ENCODE measurements around the gene KANSL1L. TPM values are rescaled to one million over a fixed set of nuclear protein-coding genes. Genes with fewer than 3 reads are reported as not detected.

KANSL1L gene
- total RNA-seq, 1 experiment from 2014 or later: 19.2 TPM

GRCh38 chr2:209993968-209994367 is 177.2 kb downstream of the KANSL1L start:
- no peak for DNase-seq (ENCODE audit: low read depth)

- no peak for DNase-seq (ENCODE audit: low read depth)
Observed at GRCh38 chr2:209990838-209991237, 180.4 kb downstream of the KANSL1L start.

GRCh38 chr2:209988010-209988409 is 183.2 kb downstream of the KANSL1L start:
- no peak for DNase-seq (ENCODE audit: low read depth)

GRCh38 chr2:209986415-209986814 is 184.8 kb downstream of the KANSL1L start:
- DNase-seq (ENCODE audit: low read depth): peak; percentile 10

DNA sequence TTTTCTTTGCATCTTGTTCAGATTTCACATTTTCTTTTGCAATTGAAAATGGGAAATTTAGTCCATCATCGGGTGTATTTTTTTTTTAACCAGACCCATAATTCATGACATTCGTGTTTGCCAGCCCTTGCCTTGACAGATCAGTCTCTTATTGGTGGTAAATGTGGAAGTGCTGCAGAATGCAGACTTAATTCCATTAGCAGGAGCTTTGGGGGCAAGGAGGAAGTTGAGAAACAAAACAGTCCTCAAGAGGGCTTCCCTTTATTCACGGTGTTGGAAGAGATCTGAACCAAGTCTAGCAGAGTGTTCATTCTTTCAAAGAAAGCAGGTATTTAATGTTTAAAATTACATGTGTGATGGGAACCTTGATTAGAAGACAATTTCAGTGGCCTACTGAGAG is 185.3 kb downstream of the KANSL1L start:
- no peak for DNase-seq (ENCODE audit: low read depth)

- no peak for DNase-seq (ENCODE audit: low read depth)
Observed at GRCh38 chr2:209984291-209984690, 186.9 kb downstream of the KANSL1L start.

DNA sequence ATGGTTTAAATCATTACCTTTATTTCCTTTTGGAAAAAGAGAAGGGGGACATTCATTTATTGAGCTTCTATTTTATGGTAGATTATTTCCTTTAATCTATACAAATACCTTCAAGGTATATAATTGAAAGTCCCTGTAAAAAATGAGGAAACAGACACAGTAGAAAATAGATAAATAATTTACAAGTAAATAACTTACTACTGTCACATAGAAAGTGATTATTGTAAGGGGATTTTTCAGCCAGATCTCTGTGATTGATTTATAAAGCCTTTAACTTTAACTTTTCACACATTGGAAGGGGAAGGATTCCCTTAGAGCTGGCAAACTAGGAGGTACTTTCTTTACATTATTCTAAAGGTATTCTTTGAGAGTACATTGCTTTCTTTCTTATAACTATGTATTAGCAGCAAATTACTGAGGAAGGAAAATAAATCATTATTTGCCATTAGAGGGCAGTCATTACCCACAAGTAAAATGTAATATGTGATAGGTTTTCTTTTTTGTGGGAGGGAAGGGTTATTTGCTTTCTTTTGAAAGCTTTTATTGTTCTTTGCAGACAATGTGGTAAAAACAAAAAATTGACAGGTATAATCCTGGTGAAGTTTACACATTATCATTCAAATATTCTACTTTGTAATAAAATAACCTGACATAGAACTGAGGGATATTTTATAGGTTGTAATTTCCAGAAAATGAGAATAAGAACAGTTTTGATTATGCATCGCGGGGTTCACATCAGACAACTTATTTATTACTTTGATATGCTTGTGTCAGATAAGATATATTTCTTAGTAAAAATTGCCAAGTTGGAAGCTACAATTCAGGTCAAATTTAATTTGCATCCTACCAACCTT is 193.6 kb downstream of the KANSL1L start:
- DNase-seq (ENCODE audit: low read depth): peak; percentile 41

DNA sequence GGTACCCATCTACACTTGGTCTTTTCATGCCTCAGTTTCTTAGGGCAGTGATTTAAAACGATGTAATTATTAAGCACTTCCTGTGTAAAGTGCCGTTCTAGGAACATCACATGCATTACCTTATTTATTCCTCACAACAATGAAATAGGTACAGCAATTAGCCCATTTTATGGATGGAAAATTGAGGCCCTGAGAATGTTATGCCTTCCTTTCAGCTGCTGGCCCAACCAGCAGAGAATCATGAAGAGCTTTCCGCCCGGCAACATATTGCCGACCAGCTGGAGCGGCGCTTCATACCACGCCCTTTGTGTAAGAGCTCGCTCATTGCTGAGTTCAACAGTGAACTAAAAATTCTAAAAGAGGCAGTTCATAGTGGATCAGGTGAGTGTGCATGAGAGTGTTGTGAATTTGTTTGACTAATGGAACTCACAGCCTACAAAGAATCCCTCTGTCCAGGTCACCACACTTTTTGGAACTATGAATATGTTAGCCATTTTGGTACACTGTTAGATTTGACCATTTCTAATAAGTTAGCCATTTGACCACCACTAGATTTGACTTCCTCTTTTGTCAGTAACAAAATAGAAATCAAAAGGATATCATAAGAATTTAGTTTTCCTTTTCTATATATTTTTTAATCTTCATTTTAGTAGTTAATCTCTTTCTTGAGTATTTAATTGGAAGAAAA is 194.4 kb downstream of the KANSL1L start:
- no peak for DNase-seq (ENCODE audit: low read depth)

GRCh38 chr2:209974576-209974975 is 196.6 kb downstream of the KANSL1L start:
- peak; percentile 48 for DNase-seq (ENCODE audit: low read depth)

- DNase-seq (ENCODE audit: low read depth): no peak
Observed at GRCh38 chr2:209973328-209973727, 197.9 kb downstream of the KANSL1L start.

Other genes starting within 250 kb of the KANSL1L start
- 120 and 149 TPM in 2 replicates for gene RPE, start 168.8 kb downstream of the KANSL1L start, total RNA-seq (2014; rRNA removed; shearing (Covaris generic))
- not detected in 2 replicates for gene ACADL, start 54.0 kb upstream of the KANSL1L start, total RNA-seq (2014; rRNA removed; shearing (Covaris generic))
- gene MYL1, start 143.8 kb upstream of the KANSL1L start, total RNA-seq (2014; rRNA removed; shearing (Covaris generic)): not detected in 2 replicates

Data from RPMI7951 (cell line).